ENCODE results near the gene DUSP2. TPM values are rescaled to one million over a fixed set of nuclear protein-coding genes. Genes with fewer than 3 reads are reported as not detected.

DUSP2 gene
- total RNA-seq, 1 experiment from 2014 or later: 1.4 TPM

DNA sequence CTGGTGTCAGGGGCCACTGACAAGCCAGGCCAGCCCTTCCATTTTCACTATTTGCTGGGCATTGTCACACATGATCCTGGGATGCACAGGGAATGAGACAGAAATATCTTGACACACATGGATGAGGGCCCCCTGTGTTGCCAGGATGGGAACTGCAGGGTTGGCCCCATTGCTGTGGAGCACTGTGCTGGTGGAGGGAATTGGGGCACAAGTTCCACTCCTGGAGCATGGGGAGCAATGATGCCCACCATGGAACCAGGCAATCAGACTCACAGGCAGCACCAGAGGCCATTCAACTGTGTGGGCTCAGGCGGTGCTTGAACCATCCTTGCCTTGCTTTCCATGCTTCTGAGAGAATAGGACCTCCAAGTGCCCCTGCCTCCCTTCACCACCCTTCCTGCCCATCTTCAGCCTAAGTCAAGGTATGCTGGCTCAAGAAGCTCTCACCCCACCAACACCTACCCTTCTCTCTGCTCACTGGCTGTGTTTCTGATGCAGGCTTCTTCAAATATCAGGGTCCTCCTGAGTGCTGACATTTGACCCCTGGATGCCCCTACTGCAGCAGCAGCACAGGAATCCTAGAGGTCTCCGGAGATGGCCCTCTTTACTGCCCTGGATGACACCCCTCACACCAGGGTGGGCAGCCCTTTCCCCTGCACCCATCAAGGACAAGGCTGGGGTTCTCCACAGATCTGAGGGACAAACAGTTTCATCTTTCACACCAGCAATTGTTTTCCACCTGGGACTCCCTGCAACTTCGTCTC lies 39.9 kb downstream of the DUSP2 start:
- TF ChIP-seq, protein P1, sequence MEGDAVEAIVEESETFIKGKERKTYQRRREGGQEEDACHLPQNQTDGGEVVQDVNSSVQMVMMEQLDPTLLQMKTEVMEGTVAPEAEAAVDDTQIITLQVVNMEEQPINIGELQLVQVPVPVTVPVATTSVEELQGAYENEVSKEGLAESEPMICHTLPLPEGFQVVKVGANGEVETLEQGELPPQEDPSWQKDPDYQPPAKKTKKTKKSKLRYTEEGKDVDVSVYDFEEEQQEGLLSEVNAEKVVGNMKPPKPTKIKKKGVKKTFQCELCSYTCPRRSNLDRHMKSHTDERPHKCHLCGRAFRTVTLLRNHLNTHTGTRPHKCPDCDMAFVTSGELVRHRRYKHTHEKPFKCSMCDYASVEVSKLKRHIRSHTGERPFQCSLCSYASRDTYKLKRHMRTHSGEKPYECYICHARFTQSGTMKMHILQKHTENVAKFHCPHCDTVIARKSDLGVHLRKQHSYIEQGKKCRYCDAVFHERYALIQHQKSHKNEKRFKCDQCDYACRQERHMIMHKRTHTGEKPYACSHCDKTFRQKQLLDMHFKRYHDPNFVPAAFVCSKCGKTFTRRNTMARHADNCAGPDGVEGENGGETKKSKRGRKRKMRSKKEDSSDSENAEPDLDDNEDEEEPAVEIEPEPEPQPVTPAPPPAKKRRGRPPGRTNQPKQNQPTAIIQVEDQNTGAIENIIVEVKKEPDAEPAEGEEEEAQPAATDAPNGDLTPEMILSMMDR (conservative IDR thresholded peaks at IDR 0.05; ENCODE audit: low read depth, low read length): no peak
- no peak for TF ChIP-seq EZH2 (IDR thresholded peaks at IDR 0.05; ENCODE audit: borderline replicate concordance, low read depth, low read length, poor library complexity, severe bottlenecking)
- CTCF ChIA-PET: no interaction called here

GRCh38 chr2:96104487-96104861 lies 40.8 kb downstream of the DUSP2 start:
- Histone ChIP-seq H3K36me3 (ENCODE audit: insufficient read depth, low read length, poor library complexity, severe bottlenecking) (no peaks in the 10 kb centered on the region), H3K27ac (ENCODE audit: low read depth, low read length, poor library complexity, severe bottlenecking) (no peak overlapping the region), H3K4me1 (ENCODE audit: insufficient read depth, low read length, poor library complexity, severe bottlenecking) (no peaks in the 10 kb centered on the region), H3K9me3 (ENCODE audit: low read depth, low read length, poor library complexity, severe bottlenecking) (no peaks in the 10 kb centered on the region), H3K27me3 (replicated peaks; ENCODE audit: insufficient read depth, low read depth, low read length, poor library complexity) (no peaks in the 10 kb centered on the region), H3K4me3 (ENCODE audit: low read depth, low read length, poor library complexity, severe bottlenecking) (no peak overlapping the region)
- intact Hi-C loops (cut with micrococcal nuclease; ENCODE audit: unreplicated experiment): no loop called here
- TF ChIP-seq, protein P1 (conservative IDR thresholded peaks at IDR 0.05; ENCODE audit: low read depth, low read length): no peak
- no peak for TF ChIP-seq EZH2 (IDR thresholded peaks at IDR 0.05; ENCODE audit: borderline replicate concordance, low read depth, low read length, poor library complexity, severe bottlenecking)
- no peak for DNase-seq (ENCODE audit: low spot score)
- ChIA-PET POLR2A (ENCODE audit: low non-redundant PET) (no interaction called here), CTCF (no interaction called here)
- no TSS peak for BruUV-seq (replicated peaks)

More for the DNA sequence above, 39.9 kb downstream of the DUSP2 start:
- no peaks in the 10 kb centered on the region for H3K36me3 ChIP-seq (ENCODE audit: insufficient read depth, low read length, poor library complexity, severe bottlenecking)
- H3K27me3 ChIP-seq (replicated peaks; ENCODE audit: insufficient read depth, low read depth, low read length, poor library complexity): no peaks in the 10 kb centered on the region
- intact Hi-C loops (cut with micrococcal nuclease; ENCODE audit: unreplicated experiment): no loop called here
- no TSS peak for BruUV-seq (replicated peaks)
- no peaks in the 10 kb centered on the region for H3K9me3 ChIP-seq (ENCODE audit: low read depth, low read length, poor library complexity, severe bottlenecking)
- POLR2A ChIA-PET (ENCODE audit: low non-redundant PET): no interaction called here
- no peak for DNase-seq (ENCODE audit: low spot score)
- no peak overlapping the region for H3K27ac ChIP-seq (ENCODE audit: low read depth, low read length, poor library complexity, severe bottlenecking)
- no peak overlapping the region for H3K4me3 ChIP-seq (ENCODE audit: low read depth, low read length, poor library complexity, severe bottlenecking)
- no peaks in the 10 kb centered on the region for H3K4me1 ChIP-seq (ENCODE audit: insufficient read depth, low read length, poor library complexity, severe bottlenecking)

GRCh38 chr2:96103761-96104486 lies 41.3 kb downstream of the DUSP2 start:
- Histone ChIP-seq H3K4me3 (ENCODE audit: low read depth, low read length, poor library complexity, severe bottlenecking) (no peak overlapping the region), H3K36me3 (ENCODE audit: insufficient read depth, low read length, poor library complexity, severe bottlenecking) (no peaks in the 10 kb centered on the region), H3K4me1 (ENCODE audit: insufficient read depth, low read length, poor library complexity, severe bottlenecking) (no peaks in the 10 kb centered on the region), H3K27me3 (replicated peaks; ENCODE audit: insufficient read depth, low read depth, low read length, poor library complexity) (no peaks in the 10 kb centered on the region), H3K9me3 (ENCODE audit: low read depth, low read length, poor library complexity, severe bottlenecking) (no peaks in the 10 kb centered on the region), H3K27ac (ENCODE audit: low read depth, low read length, poor library complexity, severe bottlenecking) (no peak overlapping the region)
- ChIA-PET POLR2A (ENCODE audit: low non-redundant PET) (no interaction called here), CTCF (no interaction called here)
- intact Hi-C loops (cut with micrococcal nuclease; ENCODE audit: unreplicated experiment): no loop called here
- DNase-seq (ENCODE audit: low spot score): no peak
- TF ChIP-seq, protein P1 (conservative IDR thresholded peaks at IDR 0.05; ENCODE audit: low read depth, low read length): no peak
- TF ChIP-seq EZH2 (IDR thresholded peaks at IDR 0.05; ENCODE audit: borderline replicate concordance, low read depth, low read length, poor library complexity, severe bottlenecking): no peak
- no TSS peak for BruUV-seq (replicated peaks)
